ENCODE data around the gene PAH.

PAH gene

DNA sequence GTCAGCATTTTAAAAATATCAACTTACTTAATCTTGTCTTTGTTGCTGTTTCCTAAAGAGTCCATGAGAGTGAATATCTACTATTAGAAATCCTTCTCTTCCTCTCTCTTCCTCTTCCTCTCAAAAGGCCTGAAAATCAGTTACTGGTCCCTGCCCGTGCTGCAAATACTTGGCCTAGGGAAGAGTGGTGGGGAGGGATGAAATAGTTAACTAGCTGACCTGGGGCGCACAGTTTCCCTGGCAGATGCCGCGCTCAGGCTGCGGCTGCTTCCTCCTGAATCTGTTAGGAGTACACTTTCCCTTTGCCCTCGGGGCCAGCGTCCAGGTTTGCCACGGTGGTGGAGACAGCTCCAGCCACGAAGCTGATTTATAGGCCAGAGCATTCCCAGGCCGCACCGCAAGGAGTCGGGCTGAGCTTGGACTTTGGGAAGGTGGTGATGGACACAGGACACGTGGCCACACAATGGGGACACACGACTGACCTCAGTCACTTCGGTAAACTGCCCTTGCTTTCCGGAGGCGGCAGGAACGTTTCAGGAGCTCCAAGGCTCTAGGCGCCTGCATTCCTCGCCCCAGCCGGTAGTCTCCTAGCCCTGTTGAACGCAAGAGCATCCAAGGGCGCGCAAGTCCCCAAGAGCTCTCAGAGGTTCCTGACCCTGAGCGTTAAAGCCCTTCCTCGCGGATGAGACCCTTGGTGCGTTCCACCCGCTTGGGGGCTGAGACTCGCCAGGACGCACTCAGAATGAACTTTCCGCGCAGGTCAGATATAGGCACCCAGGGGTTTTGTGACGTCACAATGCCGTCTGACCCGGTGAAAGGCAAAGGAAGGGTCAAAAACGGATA, 33.3 kb upstream of the PAH start:
- DNase-seq: no peak

DNA sequence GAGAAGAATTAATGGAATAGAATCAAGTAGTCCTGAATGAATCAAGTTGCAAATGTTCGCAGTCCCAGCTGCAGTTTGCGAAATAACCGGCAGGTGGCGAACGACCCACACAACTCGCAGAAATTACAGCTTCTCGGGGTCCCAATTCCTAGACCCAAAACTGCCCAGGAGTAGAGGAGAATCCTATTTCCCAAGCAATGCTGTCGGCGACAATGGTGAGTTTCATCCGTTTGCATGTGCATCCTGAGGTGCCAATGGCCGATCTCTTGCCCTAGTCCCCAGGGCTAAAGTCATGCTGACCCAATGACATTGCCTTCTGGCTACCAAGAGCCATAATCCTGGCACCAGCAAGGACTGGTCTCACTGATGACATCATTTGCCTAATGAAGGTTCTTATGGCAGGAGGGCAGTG, 31.9 kb upstream of the PAH start:
- DNase-seq: peak; percentile 24

DNA sequence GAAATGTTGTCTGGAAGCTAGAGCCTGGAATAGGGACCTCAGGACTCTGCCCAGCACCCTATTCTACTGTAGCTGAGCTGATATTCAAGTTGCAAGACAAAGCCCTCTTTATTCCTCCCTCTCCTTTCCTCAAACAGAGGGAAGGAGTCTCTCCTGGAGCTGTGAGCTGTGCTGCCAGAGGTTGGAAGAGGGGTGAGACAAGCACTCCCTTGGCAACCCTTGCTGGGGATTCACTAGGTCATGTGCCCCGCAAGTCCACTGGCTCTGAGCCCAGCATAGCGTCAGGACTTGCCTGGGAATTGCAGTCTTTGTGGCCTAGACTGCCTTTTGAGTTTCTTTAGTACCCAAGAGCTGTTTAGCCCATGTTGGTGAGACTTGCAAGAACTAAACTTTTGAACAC, 29.0 kb upstream of the PAH start:
- no peak for DNase-seq

DNA sequence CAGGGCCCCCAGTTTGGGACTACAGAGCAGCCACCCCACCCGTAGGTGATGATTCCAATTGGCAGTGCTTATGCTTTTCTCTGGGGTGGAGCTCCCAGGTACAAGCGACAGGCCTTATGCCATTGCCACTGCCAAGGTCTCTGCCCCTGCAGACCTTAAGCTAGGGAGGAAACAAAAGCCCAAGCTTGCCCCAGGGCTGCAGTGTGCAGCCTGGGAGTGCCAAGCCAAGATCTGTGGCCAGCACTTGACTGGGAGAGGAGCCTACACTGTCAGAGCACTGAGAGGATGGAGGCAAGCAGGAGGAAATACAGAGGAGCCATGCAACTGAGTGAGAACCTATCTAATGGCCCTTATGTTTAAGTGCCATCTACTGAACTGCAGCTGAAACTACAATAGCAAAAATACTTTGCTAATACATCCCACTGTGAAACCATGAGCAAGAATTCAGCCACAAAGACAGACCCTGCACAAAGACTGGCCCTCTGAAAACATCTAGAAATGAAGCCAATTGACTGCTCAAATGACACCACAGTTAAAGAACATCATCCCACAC, 22.7 kb upstream of the PAH start:
- no peak for DNase-seq

DNA sequence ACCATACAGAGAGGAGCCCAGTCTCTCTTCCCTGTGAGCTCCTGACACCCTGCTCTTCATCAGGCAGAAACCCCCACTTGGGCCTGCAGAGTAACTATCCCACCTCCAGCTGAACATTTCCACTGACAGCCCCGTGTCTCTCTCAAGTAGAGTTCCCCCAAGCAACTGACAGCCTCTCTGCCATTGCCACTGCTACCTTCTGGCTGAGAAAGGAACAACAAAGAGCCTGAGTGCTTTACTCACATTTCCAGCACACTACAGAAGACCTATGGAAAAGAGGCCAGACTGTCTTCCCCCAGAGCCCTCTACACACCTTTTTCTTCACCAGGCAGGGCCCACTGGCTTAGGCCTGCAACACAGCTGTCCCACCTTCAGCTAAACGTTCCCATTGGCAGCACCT, 22.0 kb upstream of the PAH start:
- no peak for DNase-seq

DNA sequence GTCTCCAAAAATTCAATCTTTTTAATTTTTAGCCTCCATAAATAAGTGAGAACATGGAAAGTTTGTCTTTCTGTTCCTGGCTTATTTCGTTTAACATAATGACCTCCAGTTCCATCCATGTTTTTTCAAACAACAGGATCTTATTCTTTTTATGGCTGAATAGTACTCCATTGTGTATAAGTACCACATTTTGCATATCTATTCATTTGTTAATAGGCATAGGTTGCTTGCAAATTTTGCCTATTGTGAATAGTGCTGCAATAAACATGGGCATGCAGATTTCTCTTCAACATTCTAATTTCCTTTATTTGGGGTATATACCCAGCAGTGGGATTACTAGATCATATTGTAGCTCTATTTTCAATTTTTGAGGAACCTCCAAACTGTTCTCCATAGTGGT, 16.1 kb upstream of the PAH start:
- DNase-seq: no peak

DNA sequence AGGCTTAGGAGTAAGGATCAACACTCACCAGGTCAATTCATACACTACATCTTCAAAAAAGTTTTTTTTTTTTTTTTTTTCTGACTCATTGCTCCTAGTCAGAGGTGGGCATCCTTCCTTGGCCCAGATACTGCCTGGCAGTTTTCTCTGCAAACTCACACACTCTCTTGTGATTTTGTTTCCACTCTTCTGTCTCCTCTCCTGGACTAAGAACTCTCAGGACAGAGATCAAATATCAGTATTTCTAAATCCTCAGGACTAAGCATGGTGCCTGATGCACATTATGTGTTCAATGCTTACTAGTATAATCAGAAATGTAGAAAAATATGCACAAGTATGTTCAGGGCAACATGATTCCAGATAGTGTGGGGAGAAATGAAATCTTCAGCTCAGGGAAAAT, 10.2 kb upstream of the PAH start:
- DNase-seq: no peak

DNA sequence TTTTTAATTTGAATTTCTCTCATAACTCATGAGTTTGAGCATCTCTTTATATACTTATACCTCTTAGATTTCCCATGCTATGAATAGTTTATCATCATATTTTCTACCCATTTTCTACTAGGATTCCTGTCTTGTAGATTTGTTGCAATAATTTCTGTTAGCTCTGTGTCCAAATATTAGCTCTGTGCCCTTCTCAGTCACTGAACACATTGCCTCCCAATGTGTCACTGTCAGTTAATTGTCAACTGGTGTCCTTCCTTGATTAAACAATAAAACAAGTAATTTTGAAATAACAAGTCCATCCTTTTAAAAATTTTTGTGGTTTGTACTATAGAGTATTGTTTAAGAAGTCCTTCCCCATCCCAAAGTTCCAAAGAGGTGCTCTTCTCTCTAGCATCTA, 4.2 kb upstream of the PAH start:
- no peak for DNase-seq

DNA sequence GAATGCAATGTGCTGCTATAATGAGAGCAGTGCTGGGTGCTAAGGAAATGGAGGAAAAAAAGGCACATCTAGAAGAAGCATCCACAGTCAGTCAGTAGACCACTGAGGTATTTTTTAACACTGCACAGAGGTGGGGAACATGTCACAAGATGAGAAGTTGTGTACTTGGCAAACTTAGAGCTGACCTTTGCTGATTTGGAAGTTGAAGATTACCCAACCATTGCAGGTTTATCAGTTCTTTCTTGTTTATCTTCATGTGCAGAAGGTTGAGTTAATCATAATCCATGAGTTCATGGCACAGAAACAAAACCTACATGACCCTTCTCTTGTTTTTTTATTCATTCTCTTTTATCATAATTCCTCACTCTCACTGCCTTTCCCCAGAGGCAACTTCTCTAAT, 3.2 kb upstream of the PAH start:
- no peak for DNase-seq

DNA sequence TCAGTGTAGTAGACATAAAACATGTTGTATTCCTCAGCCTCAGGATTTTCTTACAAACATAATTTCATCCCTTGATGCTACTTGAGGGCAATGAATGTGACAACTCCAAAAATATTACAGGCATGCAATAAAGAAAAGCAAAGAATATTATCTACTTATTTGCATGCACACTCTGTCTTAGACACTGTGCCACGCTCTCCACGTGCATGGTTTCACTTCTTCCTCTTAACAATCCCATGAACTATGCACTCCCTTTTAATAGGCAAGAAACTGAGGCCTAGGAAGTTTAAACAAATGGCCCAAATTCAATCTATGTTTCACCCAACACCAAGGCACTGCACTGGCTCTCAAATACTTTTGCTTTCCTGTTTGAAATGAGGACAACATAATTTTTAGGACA, 1.8 kb upstream of the PAH start:
- no peak for DNase-seq

DNA sequence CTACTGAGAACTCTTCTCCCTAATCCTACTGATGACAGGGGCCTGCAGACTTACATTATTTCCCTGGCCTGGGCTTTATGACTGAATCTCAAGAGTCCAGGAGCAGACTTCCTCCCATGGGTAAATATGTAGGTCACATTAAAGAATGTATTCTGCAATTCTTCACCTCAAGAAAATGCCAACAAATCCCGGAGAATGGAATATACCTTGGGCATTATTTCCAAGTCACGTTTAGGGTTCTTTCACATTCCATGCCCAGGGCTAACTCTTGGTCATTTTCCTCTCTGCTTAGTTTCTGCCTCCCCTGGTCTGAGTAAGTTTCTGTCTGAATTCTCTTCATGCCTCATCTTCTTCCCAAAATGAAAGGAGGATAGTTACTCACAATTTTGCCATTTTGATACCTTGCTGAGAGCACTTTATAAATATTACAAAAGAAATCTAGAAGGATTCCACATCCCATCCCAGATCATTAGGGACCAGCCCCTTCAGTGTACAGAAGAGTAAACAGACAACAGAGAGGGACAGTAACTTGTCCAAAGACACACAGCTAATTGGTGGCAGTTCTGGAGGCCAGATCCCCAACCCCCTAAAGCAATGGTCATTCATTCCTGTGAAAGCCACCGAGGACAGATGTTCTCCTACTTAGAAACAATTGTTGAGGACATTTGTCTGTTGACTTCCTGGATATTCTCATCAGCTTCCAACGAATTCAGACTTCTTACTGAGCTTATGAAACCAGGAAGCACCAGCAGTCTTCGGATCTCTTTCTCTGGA, 605 bp downstream of the PAH start:
- DNase-seq: no peak

DNA sequence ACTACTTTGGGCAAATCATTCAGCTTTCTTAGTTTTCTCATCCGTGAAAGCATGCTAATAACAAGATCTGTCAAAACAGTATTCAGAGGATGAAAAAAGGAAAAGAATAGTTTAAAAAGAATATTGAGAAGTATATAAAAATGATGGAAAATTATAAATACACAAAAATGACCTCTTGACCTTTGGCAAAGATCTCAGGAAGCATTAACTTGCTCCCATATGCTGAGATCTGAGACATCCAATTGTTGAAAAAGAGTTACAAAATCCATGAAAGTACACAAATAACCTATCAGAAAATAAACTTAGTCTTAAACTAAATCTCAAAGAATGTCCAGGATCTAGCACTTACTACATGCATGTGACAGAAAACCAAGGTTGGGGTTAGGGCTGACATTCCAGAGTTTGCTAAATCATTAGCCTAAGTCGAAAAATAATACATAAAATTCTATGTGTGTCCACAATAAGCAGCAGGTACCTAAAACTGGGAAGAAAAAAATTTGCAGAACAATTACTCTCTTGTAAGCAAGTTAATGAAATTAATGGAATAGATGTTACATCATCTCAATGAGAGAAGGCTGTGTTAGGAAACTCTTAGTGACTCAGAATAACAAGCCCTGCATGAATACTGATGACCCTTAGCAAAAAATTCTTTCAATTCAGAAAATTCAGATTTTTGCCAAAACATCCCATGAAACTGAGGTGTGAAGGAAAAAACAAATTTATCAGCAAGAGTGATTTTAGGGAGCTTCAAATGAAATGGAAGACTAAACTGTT, 3.4 kb downstream of the PAH start:
- DNase-seq: no peak

DNA sequence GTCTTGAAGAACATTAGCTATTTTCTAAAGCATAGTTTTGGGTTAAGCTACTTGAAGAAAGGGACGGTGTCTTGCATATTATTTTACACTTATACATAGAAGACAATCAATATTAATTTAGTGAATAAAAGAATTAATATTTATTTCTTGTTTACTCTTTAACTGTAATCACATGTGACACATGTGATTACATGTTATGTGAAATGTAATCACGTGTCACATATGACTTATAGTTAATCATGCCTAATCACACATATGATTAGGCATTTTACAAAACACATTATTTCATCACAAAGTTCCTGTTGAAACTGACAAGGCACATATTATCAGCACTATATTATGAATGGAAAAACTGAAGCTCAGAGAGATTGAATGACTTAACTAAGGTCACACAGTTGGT, 4.8 kb downstream of the PAH start:
- DNase-seq: no peak

DNA sequence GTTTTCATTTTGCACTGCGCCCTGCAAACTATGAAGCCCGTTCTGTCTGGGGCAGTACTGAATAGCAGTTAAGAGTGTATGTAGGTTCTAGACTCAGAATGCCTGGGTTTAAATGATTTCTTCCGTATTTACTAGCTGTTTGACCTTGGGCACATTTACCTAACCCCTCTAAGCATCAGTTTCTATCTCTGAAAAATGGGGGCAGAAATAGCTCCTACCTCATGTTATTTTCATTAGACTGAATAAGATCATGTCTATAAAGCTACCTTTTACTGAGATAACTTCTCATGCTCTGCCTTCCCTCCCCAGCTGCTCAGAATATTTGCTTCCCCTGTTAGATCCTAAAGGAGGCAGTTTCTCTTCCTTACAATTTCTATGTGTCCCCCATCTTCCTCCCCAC, 5.7 kb downstream of the PAH start:
- no peak for DNase-seq

DNA sequence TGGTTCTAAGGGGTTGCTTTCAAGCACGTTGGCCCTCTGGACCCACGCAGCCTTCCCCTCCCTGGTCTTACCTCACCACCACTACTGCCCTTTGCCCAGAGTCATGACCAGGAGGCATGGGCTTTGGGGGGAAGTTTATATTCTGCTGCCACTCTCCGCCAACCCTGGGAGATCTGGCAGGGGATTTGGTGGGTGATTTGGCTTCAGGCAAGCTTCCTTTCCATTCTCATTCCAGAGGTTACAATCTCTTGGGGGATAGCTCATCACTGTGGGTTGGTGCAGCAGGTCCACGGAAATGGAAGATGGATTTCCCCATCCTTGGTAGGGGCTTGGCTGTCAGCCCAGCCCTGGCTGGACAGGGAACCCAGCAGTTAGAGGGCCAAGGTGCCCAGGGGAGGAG, 6.3 kb downstream of the PAH start:
- no peak for DNase-seq

DNA sequence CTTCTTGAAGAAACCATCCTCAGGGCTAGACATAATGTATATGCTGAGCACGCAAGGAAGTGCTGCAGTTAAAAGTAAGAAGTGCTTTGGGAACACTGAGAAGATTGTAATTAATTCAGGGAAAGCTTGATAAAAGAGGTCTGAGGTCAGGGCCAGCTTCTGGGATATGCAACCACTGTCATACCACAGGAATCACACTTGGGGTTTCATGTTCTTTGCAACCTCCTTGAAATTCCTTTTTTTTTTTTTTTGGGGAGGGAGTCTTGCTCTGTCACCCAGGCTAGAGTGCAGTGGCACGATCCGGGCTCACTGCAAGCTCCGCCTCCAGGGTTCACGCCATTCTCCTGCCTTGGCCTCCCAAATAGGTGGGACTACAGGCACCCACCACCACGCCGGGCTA, 6.9 kb downstream of the PAH start:
- DNase-seq: no peak

DNA sequence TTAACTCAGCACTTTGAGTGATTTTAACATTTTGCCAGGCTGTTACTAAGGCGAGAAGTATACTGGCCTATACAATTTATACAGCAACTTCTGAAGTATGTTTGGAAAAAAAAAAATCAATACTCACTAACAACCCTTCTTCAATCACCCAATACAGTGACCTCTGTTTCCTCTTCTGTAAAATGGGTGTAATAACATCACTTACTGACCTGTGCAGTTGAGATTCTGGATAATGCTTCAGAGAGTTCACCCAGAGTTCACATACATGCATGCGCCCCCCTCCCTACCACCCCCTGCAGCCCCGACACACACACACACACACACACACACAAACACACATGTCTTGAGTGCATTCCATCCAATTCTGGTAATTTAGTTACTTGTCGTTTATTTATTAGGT, 9.1 kb downstream of the PAH start:
- no peak for DNase-seq

DNA sequence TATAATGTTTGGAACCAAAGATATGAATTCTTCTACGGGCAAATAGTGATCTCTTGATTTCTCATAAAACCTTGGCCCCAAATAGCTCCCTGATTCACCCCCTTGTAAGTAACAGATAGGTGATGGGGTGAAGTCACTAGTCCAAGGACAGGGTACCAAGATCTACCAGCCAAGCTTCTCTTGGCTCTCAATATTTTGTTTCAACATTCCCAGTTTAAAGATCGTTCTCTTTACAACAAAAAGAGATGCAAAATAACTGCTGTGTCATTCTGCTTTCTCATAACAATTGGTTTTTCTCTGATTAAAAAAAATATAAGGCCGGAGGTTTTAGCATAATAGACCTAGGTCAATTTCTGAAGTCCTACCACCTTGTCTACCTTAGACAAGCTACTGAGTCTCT, 11.8 kb downstream of the PAH start:
- DNase-seq: no peak

DNA sequence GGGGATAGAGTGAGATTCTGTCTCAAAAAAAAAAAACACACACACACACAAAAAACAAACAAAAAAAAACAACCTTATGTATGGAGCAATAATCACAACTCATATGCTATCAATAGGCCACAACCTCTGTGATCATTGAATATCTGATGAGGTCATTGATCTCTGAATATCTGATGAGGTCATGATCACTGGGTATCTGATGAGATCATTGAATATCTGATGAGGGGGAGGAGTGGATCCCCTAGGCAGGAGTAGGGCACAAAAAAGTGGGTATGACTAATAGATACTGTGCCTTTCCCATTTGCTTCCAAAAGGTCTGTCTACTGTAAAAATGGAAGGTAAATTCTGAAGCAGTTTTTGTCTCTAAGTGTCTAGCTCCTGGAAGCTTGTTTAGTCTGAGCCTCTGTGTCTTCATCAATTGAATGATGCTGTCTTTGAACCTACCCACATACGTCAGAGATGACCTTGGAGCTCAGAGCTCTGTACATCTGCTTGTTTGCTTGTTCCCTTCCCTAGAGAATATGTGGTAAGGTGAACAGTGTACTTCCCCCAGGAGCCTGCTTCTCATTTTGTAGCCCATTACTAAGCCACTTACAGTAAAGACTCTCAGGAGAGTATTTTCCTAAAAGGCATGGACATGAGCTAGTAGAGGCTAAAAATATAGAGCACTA, 13.6 kb downstream of the PAH start:
- DNase-seq: no peak

DNA sequence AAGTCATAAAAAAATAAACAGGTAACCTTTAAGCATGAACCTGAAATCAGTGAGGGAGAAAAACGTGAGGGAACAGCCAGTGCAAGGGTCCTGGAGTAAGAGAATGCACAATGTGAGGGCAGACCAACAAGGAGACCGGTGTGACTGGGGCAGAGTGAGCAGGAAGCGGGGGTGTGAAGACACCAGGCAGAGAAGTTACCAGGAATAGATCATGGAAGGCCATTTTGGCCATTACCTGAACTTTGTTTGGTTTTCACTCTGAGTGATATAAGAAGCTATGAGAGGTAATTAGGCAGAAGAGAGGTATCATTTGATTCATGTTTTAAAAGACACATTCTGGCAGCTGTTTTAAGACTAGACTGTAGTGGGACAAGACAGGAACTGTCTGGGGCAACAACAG, 15.0 kb downstream of the PAH start:
- no peak for DNase-seq

DNA sequence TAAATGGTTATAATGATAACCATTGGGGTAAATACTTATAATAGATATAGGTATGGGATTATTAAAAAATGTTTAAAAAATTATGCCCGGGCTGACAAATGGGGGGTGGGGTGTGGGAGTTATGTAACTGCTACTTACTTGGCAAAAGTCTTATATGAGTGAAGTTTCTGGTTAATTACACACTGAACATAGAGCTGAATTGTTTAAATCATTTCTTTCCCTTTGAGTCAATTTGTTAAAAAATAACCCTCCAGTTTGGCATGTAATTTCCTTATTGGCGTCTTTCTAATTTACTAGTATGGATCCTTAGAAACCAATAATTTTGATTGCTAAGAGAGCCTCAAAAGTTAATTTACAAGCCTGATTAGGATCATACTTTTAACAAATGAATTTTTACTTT, 16.7 kb downstream of the PAH start:
- DNase-seq: no peak

DNA sequence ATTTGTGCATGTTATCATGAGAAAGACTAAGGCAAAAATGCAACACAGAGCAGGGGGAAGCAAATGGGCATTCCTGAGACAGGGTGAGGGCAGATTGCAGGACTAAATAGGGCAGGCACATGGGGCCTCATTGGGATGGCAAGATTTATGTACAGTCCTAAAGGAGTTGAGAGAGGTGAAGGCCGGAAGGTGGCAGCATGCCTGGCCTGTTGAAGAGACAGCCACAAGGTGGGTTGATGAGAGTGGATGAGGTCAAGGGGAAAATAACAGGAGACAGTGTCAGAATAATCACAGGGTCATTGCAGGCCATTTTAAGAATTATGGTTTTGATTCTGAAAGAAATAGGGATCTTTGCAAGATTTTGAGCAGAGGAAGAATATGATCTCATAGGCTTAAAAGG, 21.0 kb downstream of the PAH start:
- no peak for DNase-seq

DNA sequence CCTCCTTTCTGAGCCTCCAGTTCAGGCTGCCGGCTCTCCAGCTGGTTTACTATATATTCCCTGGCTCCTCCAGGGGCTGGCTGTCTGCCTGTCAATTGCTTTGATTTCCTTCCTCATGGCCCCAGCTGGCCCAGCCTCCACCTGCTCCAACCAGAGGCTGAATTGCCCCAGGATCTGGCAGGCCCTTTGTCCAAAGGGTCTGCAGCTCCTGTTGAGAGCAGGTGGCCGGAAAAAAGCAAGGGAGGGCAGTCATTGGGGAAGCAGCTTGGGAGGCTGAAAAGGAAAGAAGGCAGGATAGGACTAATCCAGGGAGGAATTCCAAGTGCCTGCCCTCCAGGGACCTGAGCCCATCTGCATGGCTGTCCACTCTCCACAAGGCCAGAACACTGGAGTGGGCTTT, 25.3 kb downstream of the PAH start:
- no peak for DNase-seq

Data from fibroblast of skin of back (primary cell).